Lower leg skin (tissue), 3 donors: ENCODE data around the gene METRN.

ENCODE experiments used
- POLR2A ChIP-seq, 2 donors: fragments of 450-650 bp; IDR thresholded peaks; one replicate each; pipeline ENCODE4 v1.6.1; 2016 to 2017; ENCODE audit warnings: antibody characterized with exemption in 2 of 2, mild to moderate bottlenecking in 1 of 2, moderate library complexity in 1 of 2
- TF ChIP-seq, protein P1 (sequence below), 3 donors: fragments of 450-650 bp; IDR thresholded peaks; one replicate each; pipeline ENCODE4 v1.5.1; 2016; ENCODE audit warnings: antibody characterized with exemption in 3 of 3, mild to moderate bottlenecking in 3 of 3, moderate library complexity in 2 of 3

DNA sequence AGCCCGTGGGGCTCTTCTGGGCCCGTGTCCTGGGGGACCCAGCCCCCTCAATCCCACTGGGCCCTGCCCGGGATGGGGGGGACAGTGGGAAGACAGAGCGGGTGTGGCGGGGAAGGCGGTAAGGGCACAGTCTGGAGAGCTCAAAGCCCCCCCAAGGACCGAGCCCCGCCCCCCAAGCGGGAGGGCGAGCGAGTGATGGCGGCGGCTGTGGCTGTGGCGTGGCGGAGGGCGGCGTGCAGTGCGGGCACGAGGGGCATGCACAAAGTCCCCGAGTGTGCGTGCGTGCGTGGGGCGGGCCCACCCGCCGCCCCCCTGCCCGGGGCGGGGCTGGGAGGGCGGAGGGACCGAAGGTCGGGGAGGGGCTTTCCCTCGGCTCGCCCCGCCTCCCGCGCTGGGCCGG is 21.2 kb upstream of the METRN start:
- TF ChIP-seq, protein P1, sequence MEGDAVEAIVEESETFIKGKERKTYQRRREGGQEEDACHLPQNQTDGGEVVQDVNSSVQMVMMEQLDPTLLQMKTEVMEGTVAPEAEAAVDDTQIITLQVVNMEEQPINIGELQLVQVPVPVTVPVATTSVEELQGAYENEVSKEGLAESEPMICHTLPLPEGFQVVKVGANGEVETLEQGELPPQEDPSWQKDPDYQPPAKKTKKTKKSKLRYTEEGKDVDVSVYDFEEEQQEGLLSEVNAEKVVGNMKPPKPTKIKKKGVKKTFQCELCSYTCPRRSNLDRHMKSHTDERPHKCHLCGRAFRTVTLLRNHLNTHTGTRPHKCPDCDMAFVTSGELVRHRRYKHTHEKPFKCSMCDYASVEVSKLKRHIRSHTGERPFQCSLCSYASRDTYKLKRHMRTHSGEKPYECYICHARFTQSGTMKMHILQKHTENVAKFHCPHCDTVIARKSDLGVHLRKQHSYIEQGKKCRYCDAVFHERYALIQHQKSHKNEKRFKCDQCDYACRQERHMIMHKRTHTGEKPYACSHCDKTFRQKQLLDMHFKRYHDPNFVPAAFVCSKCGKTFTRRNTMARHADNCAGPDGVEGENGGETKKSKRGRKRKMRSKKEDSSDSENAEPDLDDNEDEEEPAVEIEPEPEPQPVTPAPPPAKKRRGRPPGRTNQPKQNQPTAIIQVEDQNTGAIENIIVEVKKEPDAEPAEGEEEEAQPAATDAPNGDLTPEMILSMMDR (IDR thresholded peaks at IDR 0.05): no peak
- TF ChIP-seq POLR2A (IDR thresholded peaks at IDR 0.05): no peak
